HepG2 (cell line): ENCODE results near the gene RABEP2. TPM values are rescaled to one million over a fixed set of nuclear protein-coding genes. Genes with fewer than 3 reads are reported as not detected.

Experiments
- ATAC-seq: fragments of 200-7000 bp; cut with Tn5 transposase; 3 replicates; pipeline ENCODE4 v1.9.1; 2020; ENCODE audit warnings: mild to moderate bottlenecking, moderate library complexity
- BruUV-seq: library from RNA; stranded (reverse); fragments of 400-500 nt; replicated peaks from 2 replicates; lab custom pipeline; 2021; lab: Mats Ljungman, UMichigan
- CTCF ChIA-PET: fragments of 300-600 bp; formaldehyde crosslinking; extraction: SDS; loops from one replicate; lab custom pipeline; 2021; ENCODE audit warnings: low total read pairs, inconsistent platforms, low intra/inter-chr PET ratio; lab: Yijun Ruan, JAX
- POLR2A ChIA-PET: fragments of 350-600 bp; sonication (Branson Sonifier 250); formaldehyde crosslinking; loops from one replicate; lab custom pipeline; 2020; ENCODE audit warnings: antibody characterized with exemption, inconsistent platforms; lab: Yijun Ruan, JAX
- DNase-seq: peaks from one replicate; pipeline ENCODE4 v3.0.0-alpha.2; 2015; ENCODE audit warnings: low spot score
- FAIRE-seq: peaks from 3 replicates; lab custom pipeline; 2011; peaks lifted over from hg19 to GRCh38; lab: Jason Lieb, UNC
- H2AFZ ChIP-seq: one replicate; pipeline ENCODE4 v1.6.1; 2011; ENCODE audit warnings: low read length, inconsistent platforms
- H3K27ac ChIP-seq: fragments of 300-600 bp; 3 replicates; pipeline ENCODE4 v1.8.0; 2011; ENCODE audit warnings: mixed run types, mild to moderate bottlenecking, mixed read lengths, low read length, inconsistent platforms; ENCODE audit not compliant: insufficient read depth; ENCODE audit errors: extremely low read length
- H3K27me3 ChIP-seq, 2 experiments: fragments of 200-600 bp in 1 of 2; 2 replicates in 1 of 2; 3 replicates in 1 of 2; pipeline versions ENCODE4 v1.6.0 to v1.8.0; 2011; ENCODE audit warnings: low read length in 2 of 2, mild to moderate bottlenecking in 2 of 2, moderate library complexity in 2 of 2, inconsistent platforms in 1 of 2; ENCODE audit not compliant: insufficient read depth in 2 of 2, control insufficient read depth in 1 of 2
- H3K36me3 ChIP-seq, 2 experiments: fragments of 200-600 bp in 1 of 2; replicated peaks in 1 of 2; 2 replicates in 1 of 2; 3 replicates in 1 of 2; pipeline versions ENCODE4 v1.5.1 to v1.8.0; 2011; ENCODE audit warnings: low read length in 2 of 2, inconsistent platforms in 1 of 2; ENCODE audit not compliant: insufficient read depth in 2 of 2, control insufficient read depth in 1 of 2
- H3K4me1 ChIP-seq: 2 replicates; pipeline ENCODE4 v1.5.1; 2012; ENCODE audit warnings: low read length, inconsistent platforms; ENCODE audit not compliant: insufficient read depth
- H3K4me2 ChIP-seq: 2 replicates; pipeline ENCODE4 v1.6.0; 2011; ENCODE audit warnings: low read depth, low read length, inconsistent platforms
- H3K4me3 ChIP-seq, 3 experiments: fragments of 200-600 bp in 1 of 3; sonication (generic), shearing (Covaris generic) in 1 of 3; replicated peaks in 1 of 3; 2 replicates each; pipeline ENCODE4 v1.5.1; 2011 to 2016; ENCODE audit warnings: low read length in 3 of 3, inconsistent platforms in 2 of 3, low read depth in 2 of 3, mild to moderate bottlenecking in 2 of 3, control low read depth in 1 of 3, mixed read lengths in 1 of 3; ENCODE audit not compliant: insufficient read depth in 1 of 3
- H3K79me2 ChIP-seq: one replicate; pipeline ENCODE4 v1.6.1; 2011; ENCODE audit warnings: low read length, inconsistent platforms; ENCODE audit not compliant: insufficient read depth
- H3K9ac ChIP-seq: 2 replicates; pipeline ENCODE4 v1.6.0; 2011; ENCODE audit warnings: mild to moderate bottlenecking, low read depth, low read length, inconsistent platforms; ENCODE audit not compliant: insufficient read depth
- H3K9me3 ChIP-seq: 2 replicates; pipeline ENCODE4 v1.5.1; 2012; ENCODE audit warnings: mild to moderate bottlenecking, low read length
- H4K20me1 ChIP-seq: 2 replicates; pipeline ENCODE4 v1.6.0; 2011; ENCODE audit warnings: inconsistent platforms, mild to moderate bottlenecking, low read length, moderate library complexity; ENCODE audit not compliant: insufficient read depth
- BHLHE40 ChIP-seq: IDR thresholded peaks from 2 replicates; pipeline ENCODE4 v1.6.1; 2011; ENCODE audit warnings: low read length, improper control_type of control experiment
- EED ChIP-seq: sonication (generic); formaldehyde crosslinking; IDR thresholded peaks from 2 replicates; pipeline ENCODE4 v1.5.0; 2020; ENCODE audit warnings: mild to moderate bottlenecking, missing genetic modification reagents
- FOXJ3 ChIP-seq: sonication (generic); formaldehyde crosslinking; IDR thresholded peaks from 2 replicates; pipeline ENCODE4 v1.4.0; 2020; ENCODE audit warnings: missing genetic modification reagents, mild to moderate bottlenecking, borderline replicate concordance
- KLF11 ChIP-seq: IDR thresholded peaks from 2 replicates; pipeline ENCODE4 v1.6.1; 2016; ENCODE audit warnings: missing compliant biosample characterization
- KLF9 ChIP-seq: IDR thresholded peaks from 2 replicates; pipeline ENCODE4 v1.6.1; 2016; ENCODE audit warnings: low read depth
- KMT2A ChIP-seq: sonication (generic); formaldehyde crosslinking; IDR thresholded peaks from 2 replicates; pipeline ENCODE4 v1.4.0; 2020; ENCODE audit warnings: missing genetic modification reagents
- NR2F2 ChIP-seq: IDR thresholded peaks from 2 replicates; pipeline ENCODE4 v1.6.1; 2012; ENCODE audit warnings: low read depth, inconsistent platforms, borderline replicate concordance
- PHF21A ChIP-seq: sonication (generic); formaldehyde crosslinking; IDR thresholded peaks from 2 replicates; pipeline ENCODE4 v1.5.0; 2020; ENCODE audit warnings: mild to moderate bottlenecking, missing genetic modification reagents
- PRPF4 ChIP-seq: fragments of 200-400 bp; formaldehyde crosslinking; IDR thresholded peaks from 2 replicates; pipeline ENCODE4 v1.6.1; 2016; ENCODE audit warnings: low read length, low read depth; ENCODE audit not compliant: poor library complexity, severe bottlenecking
- ZNF124 ChIP-seq: sonication (generic); formaldehyde crosslinking; IDR thresholded peaks from 2 replicates; pipeline ENCODE4 v1.4.0; 2020; ENCODE audit warnings: missing genetic modification reagents
- ZNF615 ChIP-seq: sonication (generic); formaldehyde crosslinking; IDR thresholded peaks from 2 replicates; pipeline ENCODE4 v1.5.0; 2020; ENCODE audit warnings: mild to moderate bottlenecking, missing genetic modification reagents, borderline replicate concordance
- ZNF777 ChIP-seq: sonication (generic); formaldehyde crosslinking; IDR thresholded peaks from 2 replicates; pipeline ENCODE4 v1.4.0; 2020; ENCODE audit warnings: missing genetic modification reagents
- ZNF782 ChIP-seq: sonication (generic); formaldehyde crosslinking; IDR thresholded peaks from 2 replicates; pipeline ENCODE4 v1.4.0; 2020; ENCODE audit warnings: missing genetic modification reagents, mild to moderate bottlenecking, borderline replicate concordance
- WGBS: methylation state at CpG from one replicate; pipeline ENCODE4 v1.1.6; 2017; ENCODE audit warnings: low lambda C conversion rate; 5-methylcytosine and 5-hydroxymethylcytosine counted together
- in situ Hi-C: cut with HindIII; loops from 2 replicates; pipeline ENCODE4 v1.10.0; 2017; ENCODE audit warnings: low pct_unique_long_range_greater_than_20kb; ENCODE audit not compliant: extremely low pct_ligation_motif_present
- intact Hi-C: fragments of 100-400 bp; cut with micrococcal nuclease; formaldehyde crosslinking; loops from one replicate; pipeline ENCODE4 v1.10.0; 2022; ENCODE audit not compliant: unreplicated experiment
- polyA plus RNA-seq, 8 experiments: library from polyadenylated mRNA; depleted of rRNA in 3 of 8; stranded (reverse) in 7 of 8; unstranded in 1 of 8; fragments of >200 nt; fragmentation: Illumina TruSeq in 4 of 8; extraction: Trizol in 4 of 8; gene quantifications; 2 replicates each; pipeline versions ENCODE4 v1.2.1 to v1.2.3, GENCODE V29; 2011 to 2016; ENCODE audit warnings: low read depth in 4 of 8, missing spikeins in 1 of 8, mixed read lengths in 1 of 8; ENCODE audit not compliant: insufficient read depth in 1 of 8
- total RNA-seq, 5 experiments: library from RNA; depleted of rRNA; stranded (reverse); fragments of >200 nt; fragmentation: Illumina TruSeq; extraction: Trizol; gene quantifications; 2 replicates each; pipeline ENCODE4 v1.2.3, GENCODE V29; 2016; ENCODE audit warnings: low read depth in 1 of 5
- TF ChIP-seq, protein P1 (sequence below): sonication (generic); formaldehyde crosslinking; IDR thresholded peaks from 2 replicates; pipeline ENCODE4 v1.5.0; 2020; ENCODE audit warnings: mild to moderate bottlenecking, missing genetic modification reagents, borderline replicate concordance
- TF ChIP-seq, protein P2 (sequence below), 2 experiments: IDR thresholded peaks; 2 replicates each; pipeline ENCODE4 v1.6.1; 2011 to 2012; ENCODE audit warnings: low read length in 2 of 2, borderline replicate concordance in 1 of 2, low read depth in 1 of 2, mild to moderate bottlenecking in 1 of 2, moderate library complexity in 1 of 2
- TF ChIP-seq, protein P3 (sequence below): sonication (generic); formaldehyde crosslinking; IDR thresholded peaks from 2 replicates; pipeline ENCODE4 v1.5.1; 2020; ENCODE audit warnings: missing genetic modification reagents, mild to moderate bottlenecking, borderline replicate concordance
- TF ChIP-seq, protein P4 (sequence below): sonication (generic); formaldehyde crosslinking; IDR thresholded peaks from 2 replicates; pipeline ENCODE4 v1.8.1; 2023; ENCODE audit warnings: mild to moderate bottlenecking, missing genetic modification reagents, borderline replicate concordance

RABEP2 gene
- total and polyA plus RNA-seq, 2 of the 13 experiments (the other 11 are each of a cell fraction or from before 2014, with no cell fraction given): 10.8 to 18.4 TPM

DNA sequence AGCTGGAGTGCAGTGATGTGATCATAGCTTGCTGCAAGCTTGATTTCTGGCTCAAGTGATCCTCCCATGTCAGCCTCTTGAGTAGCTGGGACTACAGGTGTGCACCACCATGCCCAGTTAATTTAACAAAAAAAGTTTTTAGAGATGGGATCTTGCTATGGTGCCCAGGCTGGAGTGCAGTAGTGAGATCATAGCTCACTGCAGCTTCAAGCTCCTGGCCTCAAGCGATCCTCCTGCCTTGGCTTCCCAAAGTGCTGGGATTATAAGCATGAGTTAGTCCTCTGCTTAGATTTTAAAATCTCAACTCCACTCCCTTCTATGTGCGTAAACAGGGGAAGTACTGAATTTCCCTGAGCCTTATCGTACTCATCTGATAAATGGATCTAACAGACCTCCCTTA lies 6.3 kb downstream of the RABEP2 start:
- ATAC-seq (no peak), FAIRE-seq (no peak), DNase-seq (no peak)
- H3K4me3 ChIP-seq: no peak overlapping the region
- H3K36me3 ChIP-seq: peaks cover 11 to 20% of the 10 kb centered on the region in 2 experiments; a peak in 4 of 5 replicates
- CTCF ChIA-PET: no interaction called here
- no peak overlapping the region for H3K4me2 ChIP-seq
- POLR2A ChIA-PET: interaction anchor here (1.3 kb wide), 1 partner anchor 23 kb away, joined by 3 read pairs; no protein-coding TSS in a partner anchor
- peaks cover 32% of the 10 kb centered on the region for H3K4me1 ChIP-seq
- no peaks in the 10 kb centered on the region for H3K79me2 ChIP-seq
- in situ Hi-C loops: no loop called here
- no peaks in the 10 kb centered on the region for H3K27me3 ChIP-seq
- no peak overlapping the region for H3K27ac ChIP-seq
- no peak overlapping the region for H3K9ac ChIP-seq
- no peaks in the 10 kb centered on the region for H4K20me1 ChIP-seq
- WGBS: 100% methylated on average over 3 of the region's 3 CpGs
- H2AFZ ChIP-seq: no peak overlapping the region
- BruUV-seq: no TSS peak
- no peaks in the 10 kb centered on the region for H3K9me3 ChIP-seq
- intact Hi-C loops: no loop called here
- TF ChIP-seq, protein P1, sequence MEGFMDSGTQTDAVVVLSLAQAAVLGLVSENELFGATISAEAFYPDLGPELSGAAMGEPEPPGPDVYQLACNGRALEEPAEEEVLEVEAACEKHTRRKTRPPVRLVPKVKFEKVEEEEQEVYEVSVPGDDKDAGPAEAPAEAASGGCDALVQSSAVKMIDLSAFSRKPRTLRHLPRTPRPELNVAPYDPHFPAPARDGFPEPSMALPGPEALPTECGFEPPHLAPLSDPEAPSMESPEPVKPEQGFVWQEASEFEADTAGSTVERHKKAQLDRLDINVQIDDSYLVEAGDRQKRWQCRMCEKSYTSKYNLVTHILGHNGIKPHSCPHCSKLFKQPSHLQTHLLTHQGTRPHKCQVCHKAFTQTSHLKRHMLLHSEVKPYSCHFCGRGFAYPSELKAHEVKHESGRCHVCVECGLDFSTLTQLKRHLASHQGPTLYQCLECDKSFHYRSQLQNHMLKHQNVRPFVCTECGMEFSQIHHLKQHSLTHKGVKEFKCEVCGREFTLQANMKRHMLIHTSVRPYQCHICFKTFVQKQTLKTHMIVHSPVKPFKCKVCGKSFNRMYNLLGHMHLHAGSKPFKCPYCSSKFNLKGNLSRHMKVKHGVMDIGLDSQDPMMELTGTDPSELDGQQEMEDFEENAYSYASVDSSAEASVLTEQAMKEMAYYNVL (CRISPR knock-in tag): no peak
- TF ChIP-seq, protein P2, sequence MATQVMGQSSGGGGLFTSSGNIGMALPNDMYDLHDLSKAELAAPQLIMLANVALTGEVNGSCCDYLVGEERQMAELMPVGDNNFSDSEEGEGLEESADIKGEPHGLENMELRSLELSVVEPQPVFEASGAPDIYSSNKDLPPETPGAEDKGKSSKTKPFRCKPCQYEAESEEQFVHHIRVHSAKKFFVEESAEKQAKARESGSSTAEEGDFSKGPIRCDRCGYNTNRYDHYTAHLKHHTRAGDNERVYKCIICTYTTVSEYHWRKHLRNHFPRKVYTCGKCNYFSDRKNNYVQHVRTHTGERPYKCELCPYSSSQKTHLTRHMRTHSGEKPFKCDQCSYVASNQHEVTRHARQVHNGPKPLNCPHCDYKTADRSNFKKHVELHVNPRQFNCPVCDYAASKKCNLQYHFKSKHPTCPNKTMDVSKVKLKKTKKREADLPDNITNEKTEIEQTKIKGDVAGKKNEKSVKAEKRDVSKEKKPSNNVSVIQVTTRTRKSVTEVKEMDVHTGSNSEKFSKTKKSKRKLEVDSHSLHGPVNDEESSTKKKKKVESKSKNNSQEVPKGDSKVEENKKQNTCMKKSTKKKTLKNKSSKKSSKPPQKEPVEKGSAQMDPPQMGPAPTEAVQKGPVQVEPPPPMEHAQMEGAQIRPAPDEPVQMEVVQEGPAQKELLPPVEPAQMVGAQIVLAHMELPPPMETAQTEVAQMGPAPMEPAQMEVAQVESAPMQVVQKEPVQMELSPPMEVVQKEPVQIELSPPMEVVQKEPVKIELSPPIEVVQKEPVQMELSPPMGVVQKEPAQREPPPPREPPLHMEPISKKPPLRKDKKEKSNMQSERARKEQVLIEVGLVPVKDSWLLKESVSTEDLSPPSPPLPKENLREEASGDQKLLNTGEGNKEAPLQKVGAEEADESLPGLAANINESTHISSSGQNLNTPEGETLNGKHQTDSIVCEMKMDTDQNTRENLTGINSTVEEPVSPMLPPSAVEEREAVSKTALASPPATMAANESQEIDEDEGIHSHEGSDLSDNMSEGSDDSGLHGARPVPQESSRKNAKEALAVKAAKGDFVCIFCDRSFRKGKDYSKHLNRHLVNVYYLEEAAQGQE (IDR thresholded peaks at IDR 0.05; ENCODE audit: borderline replicate concordance in 1 of 2, low read depth in 1 of 2, low read length in 2 of 2): no peak
- TF ChIP-seq PRPF4 (no peak), ZNF777 (CRISPR knock-in tag) (no peak), ZNF782 (no peak), EED (no peak), ZNF615 (CRISPR knock-in tag) (no peak), NR2F2 (no peak), KLF9 (CRISPR knock-in tag) (no peak), ZNF124 (CRISPR knock-in tag) (no peak), BHLHE40 (no peak), KLF11 (CRISPR knock-in tag) (no peak), FOXJ3 (no peak), KMT2A (no peak), PHF21A (CRISPR knock-in tag) (no peak)
- TF ChIP-seq, protein P3, sequence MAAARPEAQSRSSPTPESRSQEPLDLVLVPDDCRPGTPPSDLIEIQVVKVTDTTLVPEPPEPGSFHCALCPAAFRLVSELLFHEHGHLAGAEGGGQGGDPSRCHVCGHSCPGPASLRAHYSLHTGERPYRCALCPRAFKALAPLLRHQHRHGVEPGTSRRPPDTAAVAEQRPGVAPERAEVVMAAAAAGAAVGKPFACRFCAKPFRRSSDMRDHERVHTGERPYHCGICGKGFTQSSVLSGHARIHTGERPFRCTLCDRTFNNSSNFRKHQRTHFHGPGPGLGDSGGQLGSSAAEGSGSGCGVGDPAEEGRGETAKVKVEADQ (CRISPR knock-in tag): no peak
- TF ChIP-seq, protein P4, sequence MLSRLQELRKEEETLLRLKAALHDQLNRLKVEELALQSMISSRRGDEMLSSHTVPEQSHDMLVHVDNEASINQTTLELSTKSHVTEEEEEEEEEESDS (CRISPR knock-in tag): no peak
